ENCODE data around the gene KCNRG.

KCNRG gene

DNA sequence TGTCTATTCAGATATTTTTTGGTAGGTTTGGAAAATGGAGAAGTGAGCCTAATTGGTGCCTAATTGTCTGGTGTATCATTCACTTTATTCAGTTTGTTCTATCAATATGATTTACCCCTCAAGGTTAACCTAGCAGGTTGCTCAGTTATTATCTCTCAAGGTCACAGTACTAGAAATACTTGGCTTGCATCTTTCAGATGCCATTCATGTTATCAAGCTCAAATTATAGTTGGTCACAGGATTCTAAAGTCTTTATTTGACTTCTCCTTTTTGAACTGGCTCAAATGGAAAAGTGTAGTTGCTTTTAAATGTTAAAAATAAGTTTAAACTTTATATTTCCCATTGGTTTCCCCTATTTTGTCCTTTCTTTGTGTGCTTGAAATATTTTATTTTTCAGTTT lies 2.6 kb downstream of the KCNRG start:
- TF ChIP-seq, protein P1, sequence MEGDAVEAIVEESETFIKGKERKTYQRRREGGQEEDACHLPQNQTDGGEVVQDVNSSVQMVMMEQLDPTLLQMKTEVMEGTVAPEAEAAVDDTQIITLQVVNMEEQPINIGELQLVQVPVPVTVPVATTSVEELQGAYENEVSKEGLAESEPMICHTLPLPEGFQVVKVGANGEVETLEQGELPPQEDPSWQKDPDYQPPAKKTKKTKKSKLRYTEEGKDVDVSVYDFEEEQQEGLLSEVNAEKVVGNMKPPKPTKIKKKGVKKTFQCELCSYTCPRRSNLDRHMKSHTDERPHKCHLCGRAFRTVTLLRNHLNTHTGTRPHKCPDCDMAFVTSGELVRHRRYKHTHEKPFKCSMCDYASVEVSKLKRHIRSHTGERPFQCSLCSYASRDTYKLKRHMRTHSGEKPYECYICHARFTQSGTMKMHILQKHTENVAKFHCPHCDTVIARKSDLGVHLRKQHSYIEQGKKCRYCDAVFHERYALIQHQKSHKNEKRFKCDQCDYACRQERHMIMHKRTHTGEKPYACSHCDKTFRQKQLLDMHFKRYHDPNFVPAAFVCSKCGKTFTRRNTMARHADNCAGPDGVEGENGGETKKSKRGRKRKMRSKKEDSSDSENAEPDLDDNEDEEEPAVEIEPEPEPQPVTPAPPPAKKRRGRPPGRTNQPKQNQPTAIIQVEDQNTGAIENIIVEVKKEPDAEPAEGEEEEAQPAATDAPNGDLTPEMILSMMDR (IDR thresholded peaks at IDR 0.05; ENCODE audit: low read depth, low read length, missing control alignments) = no peak
- DNase-seq (ENCODE audit: extremely low read depth, low read depth) = no peak
- H3K4me3 ChIP-seq (replicated peaks; ENCODE audit: low read depth, low read length) = no peak overlapping the region

DNA sequence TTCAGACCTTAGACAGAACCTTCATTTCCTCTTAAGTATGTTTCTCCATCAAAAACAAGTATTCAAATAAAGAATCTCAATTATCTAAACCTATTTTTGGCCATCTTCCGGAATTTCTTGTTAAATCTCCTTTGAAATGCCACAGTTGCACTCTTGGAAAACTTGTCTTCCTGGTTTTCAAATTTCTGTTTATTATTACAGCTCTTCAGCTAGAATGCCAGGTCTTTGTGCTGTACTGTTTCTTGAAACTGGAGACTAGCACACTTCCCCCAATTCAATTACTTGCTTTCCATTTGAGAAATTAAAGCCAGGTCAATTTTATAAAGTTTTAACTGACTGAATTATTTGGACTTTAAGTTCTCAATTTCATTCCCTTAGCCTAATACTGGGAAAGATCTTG lies 10.2 kb downstream of the KCNRG start:
- H3K4me3 ChIP-seq (replicated peaks; ENCODE audit: low read depth, low read length) = no peak overlapping the region
- TF ChIP-seq, protein P1 (IDR thresholded peaks at IDR 0.05; ENCODE audit: low read depth, low read length, missing control alignments) = no peak
- DNase-seq (ENCODE audit: extremely low read depth, low read depth) = no peak

DNA sequence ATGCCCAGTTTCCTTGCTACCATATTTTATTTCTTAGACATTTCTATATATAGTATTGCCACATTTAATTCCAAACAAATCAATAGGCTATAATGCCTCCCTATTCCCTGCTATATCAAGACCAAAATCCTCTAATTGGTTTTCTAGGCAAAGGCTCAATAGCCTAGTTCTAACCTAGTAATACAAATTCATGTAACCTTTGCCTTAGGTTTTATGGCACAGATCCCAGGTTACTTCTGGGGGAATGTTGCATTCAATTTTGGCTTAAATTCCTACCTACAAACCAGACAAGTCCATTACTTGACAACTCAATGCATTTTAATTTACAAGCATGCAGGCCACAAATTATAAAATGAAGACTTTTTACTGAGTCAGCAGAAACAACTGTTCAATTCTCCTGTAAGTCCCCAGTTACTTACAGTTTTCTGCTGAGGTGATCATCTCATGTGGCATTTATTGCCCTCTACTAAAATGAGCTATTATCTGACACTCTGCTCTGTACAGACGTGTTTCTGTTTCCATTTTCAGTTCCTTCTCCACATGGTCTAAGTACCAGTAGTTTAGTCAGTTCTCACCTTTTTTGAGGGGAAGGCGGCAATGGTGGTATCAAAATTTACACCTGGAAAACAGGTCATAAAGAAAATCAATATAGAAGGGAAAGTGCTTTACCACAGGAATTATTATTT lies 11.7 kb downstream of the KCNRG start:
- H3K4me3 ChIP-seq (replicated peaks; ENCODE audit: low read depth, low read length) = no peak overlapping the region
- TF ChIP-seq, protein P1 (IDR thresholded peaks at IDR 0.05; ENCODE audit: low read depth, low read length, missing control alignments) = no peak
- no peak for DNase-seq (ENCODE audit: extremely low read depth, low read depth)

DNA sequence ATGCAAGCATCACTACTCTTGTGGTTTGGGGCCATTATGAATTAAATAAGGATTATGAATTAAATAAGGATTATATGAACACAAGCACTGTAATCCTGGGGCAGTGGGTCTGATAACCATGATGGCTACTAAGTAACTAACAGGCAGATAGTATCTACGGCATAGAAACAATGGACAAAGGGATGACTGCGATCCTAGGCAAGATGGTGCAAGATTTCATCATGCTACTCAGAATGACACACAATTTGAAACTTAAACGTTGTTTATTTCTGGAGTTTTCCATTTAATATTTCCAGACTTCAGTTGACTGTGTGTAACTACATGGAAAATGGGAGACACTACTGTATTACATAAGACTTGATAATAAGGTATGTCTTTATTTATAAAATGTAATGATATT lies 15.1 kb downstream of the KCNRG start:
- DNase-seq (ENCODE audit: extremely low read depth, low read depth) = no peak
- TF ChIP-seq, protein P1 (IDR thresholded peaks at IDR 0.05; ENCODE audit: low read depth, low read length, missing control alignments) = no peak
- no peak overlapping the region for H3K4me3 ChIP-seq (replicated peaks; ENCODE audit: low read depth, low read length)

DNA sequence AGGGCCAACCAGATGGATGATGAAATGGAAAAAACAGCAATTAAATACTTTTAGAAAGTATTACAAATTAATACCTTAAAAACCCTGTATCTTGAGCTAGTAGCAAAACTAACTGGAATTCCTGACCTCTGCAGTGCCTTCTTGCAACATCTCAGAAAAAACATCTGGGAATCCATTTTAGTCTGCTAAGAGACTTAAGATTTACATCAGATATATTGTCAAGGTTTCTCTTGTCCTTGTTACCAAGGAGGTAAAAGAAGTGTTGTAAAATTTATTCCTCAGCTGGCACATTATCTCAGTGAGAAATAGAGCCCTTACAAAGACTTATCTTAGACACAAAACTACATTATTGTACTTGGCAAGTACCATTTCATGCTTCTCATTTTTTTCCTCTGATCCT lies 18.5 kb downstream of the KCNRG start:
- TF ChIP-seq, protein P1 (IDR thresholded peaks at IDR 0.05; ENCODE audit: low read depth, low read length, missing control alignments) = no peak
- DNase-seq (ENCODE audit: extremely low read depth, low read depth) = no peak

DNA sequence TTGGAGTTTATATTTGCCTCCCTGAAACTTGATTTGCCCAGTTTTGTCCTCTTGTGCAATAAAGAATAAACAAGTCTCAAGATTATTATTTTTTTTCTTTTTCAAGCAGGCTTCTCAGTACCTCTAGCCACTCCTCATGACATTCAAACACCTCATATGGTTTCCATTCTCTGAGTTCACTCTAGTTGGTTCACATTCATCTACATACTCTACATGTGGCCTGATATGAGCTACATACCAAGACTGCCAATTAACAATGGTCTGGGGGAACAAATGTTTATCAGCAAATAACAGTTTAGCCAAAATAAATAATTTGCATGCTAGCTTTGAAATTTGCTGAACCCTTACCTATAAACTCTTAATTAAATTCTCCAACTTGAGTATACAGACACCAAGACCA lies 22.5 kb downstream of the KCNRG start:
- H3K4me3 ChIP-seq (replicated peaks; ENCODE audit: low read depth, low read length) = no peak overlapping the region
- no peak for DNase-seq (ENCODE audit: extremely low read depth, low read depth)
- TF ChIP-seq, protein P1 (IDR thresholded peaks at IDR 0.05; ENCODE audit: low read depth, low read length, missing control alignments) = no peak

More for the DNA sequence above, 18.5 kb downstream of the KCNRG start:
- no peak overlapping the region for H3K4me3 ChIP-seq (replicated peaks; ENCODE audit: low read depth, low read length)

DNA sequence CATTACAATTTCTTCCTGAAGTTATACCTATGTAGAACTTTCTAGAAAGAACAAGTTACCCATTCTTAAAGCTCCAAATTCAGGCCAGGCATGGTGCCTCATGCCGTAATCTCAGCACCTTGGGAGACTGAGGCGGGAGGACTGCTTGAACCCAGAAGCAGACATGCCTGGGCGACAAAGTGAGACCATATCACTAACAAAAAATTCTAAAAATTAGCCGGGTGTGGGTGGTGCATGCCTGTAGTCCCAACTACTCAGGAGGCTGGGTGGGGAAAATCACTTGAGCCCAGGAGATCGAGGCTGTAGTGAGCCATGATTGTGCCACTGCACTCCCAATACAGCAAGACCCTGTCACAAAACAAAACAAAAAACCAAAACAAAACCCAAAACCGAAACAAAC lies 23.0 kb downstream of the KCNRG start:
- TF ChIP-seq, protein P1 (IDR thresholded peaks at IDR 0.05; ENCODE audit: low read depth, low read length, missing control alignments) = no peak
- DNase-seq (ENCODE audit: extremely low read depth, low read depth) = no peak
- H3K4me3 ChIP-seq (replicated peaks; ENCODE audit: low read depth, low read length) = no peak overlapping the region
